Bronchial epithelial cell (primary cell): Measurements from ENCODE around the gene MYOM3. TPM values are rescaled to one million over a fixed set of nuclear protein-coding genes. Genes with fewer than 3 reads are reported as not detected.

Experiments used
- DNase-seq: peaks from one replicate; pipeline ENCODE4 v3.0.0-alpha.2; 2010; ENCODE audit warnings: low read depth
- FAIRE-seq: peaks from 2 replicates; lab custom pipeline; 2011; peaks lifted over from hg19 to GRCh38; lab: Jason Lieb, UNC
- H3K27me3 ChIP-seq: 2 replicates; pipeline ENCODE4 v1.5.1; 2011; ENCODE audit warnings: low read length; ENCODE audit not compliant: control insufficient read depth, insufficient read depth
- H3K36me3 ChIP-seq: 2 replicates; pipeline ENCODE4 v1.5.1; 2011; ENCODE audit warnings: low read length; ENCODE audit not compliant: control insufficient read depth, insufficient read depth
- H3K4me3 ChIP-seq: 2 replicates; pipeline ENCODE4 v1.5.1; 2011; ENCODE audit warnings: mild to moderate bottlenecking, low read depth, low read length, control low read depth
- total RNA-seq: library from RNA; depleted of rRNA; stranded (reverse); fragments of >200 nt; gene quantifications from 2 replicates; pipeline ENCODE4 v1.2.1, GENCODE V29; 2014
- TF ChIP-seq, protein P1 (sequence below): IDR thresholded peaks from 2 replicates; pipeline ENCODE4 v1.5.1; 2011; ENCODE audit warnings: mild to moderate bottlenecking, moderate library complexity, low read length, control low read depth, inconsistent platforms; ENCODE audit not compliant: insufficient read depth, severe bottlenecking

MYOM3 gene
- total RNA-seq, 1 donor from 2014 or later = under 0.01 TPM

DNA sequence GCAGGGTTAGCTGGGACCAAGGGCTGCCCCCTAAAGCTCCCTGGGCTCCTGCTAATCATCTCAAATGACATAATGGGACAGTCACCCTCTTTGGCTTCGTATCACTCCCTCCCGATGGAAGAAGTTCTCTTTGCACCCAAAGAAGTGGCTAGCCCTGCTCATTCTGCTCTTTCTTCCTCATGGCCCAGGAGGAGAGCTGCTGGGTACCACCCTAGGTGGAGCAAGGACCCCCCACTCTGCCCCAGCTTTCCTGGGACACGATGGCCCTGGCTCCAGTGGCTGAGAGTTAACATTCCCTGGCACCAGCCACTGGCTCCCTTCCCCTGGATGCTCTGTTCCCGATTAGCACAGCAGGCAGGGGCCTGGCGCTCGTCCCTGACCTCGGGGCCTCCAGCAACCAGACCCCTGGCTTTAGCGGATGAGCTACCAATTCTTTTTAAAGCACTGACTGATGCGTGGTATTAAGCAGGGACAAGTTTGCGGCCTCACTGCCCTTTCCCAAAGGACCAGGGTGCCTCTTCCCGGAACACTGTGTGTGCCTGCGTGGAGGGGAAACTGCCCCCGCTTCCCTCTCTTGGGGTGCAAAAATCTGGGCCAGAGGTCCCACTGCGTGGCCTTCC is 1.2 kb downstream of the MYOM3 start:
- DNase-seq = no peak
- Histone ChIP-seq H3K36me3 (no peaks in the 10 kb centered on the region), H3K27me3 (no peaks in the 10 kb centered on the region), H3K4me3 (no peak overlapping the region)
- no peak for FAIRE-seq
- TF ChIP-seq, protein P1, sequence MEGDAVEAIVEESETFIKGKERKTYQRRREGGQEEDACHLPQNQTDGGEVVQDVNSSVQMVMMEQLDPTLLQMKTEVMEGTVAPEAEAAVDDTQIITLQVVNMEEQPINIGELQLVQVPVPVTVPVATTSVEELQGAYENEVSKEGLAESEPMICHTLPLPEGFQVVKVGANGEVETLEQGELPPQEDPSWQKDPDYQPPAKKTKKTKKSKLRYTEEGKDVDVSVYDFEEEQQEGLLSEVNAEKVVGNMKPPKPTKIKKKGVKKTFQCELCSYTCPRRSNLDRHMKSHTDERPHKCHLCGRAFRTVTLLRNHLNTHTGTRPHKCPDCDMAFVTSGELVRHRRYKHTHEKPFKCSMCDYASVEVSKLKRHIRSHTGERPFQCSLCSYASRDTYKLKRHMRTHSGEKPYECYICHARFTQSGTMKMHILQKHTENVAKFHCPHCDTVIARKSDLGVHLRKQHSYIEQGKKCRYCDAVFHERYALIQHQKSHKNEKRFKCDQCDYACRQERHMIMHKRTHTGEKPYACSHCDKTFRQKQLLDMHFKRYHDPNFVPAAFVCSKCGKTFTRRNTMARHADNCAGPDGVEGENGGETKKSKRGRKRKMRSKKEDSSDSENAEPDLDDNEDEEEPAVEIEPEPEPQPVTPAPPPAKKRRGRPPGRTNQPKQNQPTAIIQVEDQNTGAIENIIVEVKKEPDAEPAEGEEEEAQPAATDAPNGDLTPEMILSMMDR = no peak

DNA sequence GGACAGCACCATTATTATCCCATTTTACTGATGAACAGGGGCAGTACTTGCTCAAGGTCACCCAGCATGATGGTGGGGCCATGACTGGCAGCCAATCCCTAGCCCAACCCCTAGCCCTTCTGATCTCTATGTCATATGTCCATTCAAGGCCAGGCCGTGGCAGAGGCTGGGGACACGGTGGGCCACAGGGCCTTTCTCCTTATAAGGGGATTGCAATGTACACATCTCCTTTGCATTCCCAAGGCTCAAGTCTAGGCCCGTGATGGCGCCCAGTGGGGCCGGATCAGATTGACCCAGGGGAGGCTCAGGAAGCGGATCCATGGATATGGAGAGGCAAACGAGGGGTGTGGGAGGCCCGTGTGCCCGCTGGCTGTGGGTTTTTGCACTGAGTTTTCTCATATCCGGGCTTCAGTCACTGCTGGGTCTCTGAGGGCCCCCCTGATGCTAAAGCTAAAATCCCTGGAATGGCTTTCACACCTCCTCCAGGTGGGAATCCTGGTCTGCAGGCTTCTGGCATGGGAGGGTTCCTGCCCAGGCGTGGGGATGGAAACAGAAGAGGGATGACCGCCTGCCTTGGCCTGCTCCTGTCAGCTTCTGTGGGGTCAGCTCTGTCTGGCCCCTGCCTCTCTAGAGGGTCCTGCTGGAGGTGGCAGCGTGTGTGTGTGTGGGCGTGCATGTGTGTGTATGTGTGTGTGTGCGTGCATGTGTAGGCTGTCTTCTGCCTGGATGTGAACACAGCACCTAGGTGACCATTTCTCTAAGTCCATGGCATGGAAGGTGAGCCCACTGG is 2.1 kb downstream of the MYOM3 start:
- DNase-seq = no peak
- TF ChIP-seq, protein P1 = no peak
- H3K27me3 ChIP-seq = no peaks in the 10 kb centered on the region
- H3K4me3 ChIP-seq = no peak overlapping the region
- no peak for FAIRE-seq
- H3K36me3 ChIP-seq = no peaks in the 10 kb centered on the region

DNA sequence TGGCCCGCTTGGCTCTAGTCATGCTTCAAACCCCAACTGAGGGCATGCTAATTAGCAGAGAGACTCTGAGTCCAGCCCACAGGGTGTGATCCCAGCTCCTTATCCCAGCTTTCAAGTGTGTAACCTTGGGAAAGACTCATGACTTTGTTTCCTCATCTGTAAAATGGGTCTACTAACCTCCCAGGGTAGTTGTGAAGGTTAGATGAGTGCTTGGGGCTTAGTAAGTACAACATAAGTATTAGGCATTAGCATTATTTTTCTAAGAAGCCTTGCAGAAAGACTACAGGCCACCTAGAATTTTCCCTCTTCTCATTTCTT is 2.8 kb downstream of the MYOM3 start:
- no peaks in the 10 kb centered on the region for H3K36me3 ChIP-seq
- DNase-seq = no peak
- no peak for FAIRE-seq
- H3K27me3 ChIP-seq = no peaks in the 10 kb centered on the region
- H3K4me3 ChIP-seq = no peak overlapping the region
- TF ChIP-seq, protein P1 = no peak

DNA sequence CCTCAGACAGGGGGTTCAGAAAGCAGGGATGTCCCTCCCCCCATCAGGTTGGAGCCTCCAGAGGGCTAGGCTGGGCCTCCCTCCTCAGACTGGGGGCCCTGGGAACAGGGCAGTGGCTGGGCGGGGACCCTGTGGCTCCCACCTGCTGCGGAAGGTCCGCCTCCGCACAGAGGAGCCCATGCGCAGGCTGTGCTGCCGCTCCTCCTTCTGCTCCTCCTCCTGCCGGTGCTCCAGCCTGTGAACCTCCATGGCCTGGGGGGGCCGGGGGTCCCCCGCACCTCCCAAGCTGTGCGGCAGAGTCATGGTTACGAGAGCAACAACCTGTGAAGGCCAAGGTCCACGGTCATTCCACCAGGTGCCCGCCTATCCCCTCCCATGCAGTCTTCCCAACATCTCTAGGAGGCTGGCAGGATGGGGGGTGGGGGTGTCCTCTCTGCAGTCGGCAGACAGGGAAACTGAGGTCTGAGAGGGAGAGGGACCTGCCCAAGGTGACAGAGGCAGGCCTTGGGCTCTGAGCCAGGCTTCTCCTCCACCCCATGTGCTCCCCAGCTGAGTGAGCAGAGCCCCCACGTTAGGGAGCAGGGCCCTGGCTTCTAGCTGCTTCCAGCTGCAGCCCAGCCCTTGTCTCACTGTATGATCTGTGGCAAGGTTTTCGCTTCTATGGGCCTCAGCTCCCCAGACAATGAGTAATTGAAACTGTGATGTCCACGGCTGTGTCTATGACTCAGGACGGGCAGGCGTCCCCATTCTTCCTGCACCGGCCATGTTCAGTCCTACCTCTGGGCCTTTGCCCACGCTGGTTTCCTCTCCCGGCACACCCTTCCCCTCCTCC is 3.4 kb downstream of the MYOM3 start:
- FAIRE-seq (peak; percentile 98), DNase-seq (peak; percentile 96)
- TF ChIP-seq, protein P1 = no peak
- no peaks in the 10 kb centered on the region for H3K36me3 ChIP-seq
- H3K4me3 ChIP-seq = no peak overlapping the region
- no peaks in the 10 kb centered on the region for H3K27me3 ChIP-seq

DNA sequence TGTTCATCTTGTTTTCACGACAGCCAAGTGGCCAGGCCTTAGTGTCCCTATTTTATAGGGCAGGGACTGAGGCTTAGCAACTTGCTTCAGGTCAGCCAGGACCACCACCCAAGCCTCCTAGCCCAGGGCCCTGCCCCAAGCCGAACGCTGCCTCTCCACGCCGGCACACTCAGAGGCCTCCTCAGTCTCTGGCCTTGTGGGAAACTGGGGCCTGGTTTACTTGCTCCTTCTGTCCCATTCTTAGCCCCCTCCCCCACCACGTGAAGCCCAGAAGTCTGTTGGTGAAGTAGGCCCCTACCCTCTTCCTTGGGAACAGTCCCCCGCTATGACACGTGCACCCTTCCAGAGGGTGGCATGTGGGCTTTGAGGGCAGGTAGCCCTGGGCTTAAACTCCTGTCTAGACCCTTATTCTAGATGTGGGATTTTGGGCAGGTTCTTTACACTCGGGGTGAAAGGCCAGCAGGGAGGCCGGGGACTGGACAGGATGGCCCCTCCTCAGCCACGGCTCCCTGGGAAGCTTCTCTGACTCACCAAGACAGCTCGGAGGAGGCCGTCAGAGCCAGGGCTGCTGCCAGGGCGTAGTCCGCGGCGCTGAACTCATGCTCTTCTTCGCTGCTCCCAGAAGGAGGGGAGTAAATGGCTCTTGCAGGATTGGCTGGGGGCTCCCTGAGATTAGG is 4.3 kb downstream of the MYOM3 start:
- TF ChIP-seq, protein P1 = no peak
- Histone ChIP-seq H3K4me3 (no peak overlapping the region), H3K27me3 (no peaks in the 10 kb centered on the region), H3K36me3 (no peaks in the 10 kb centered on the region)
- FAIRE-seq (no peak), DNase-seq (peak; percentile 39)
